GM12891 (cell line): Measurements from ENCODE around the gene FAF1.

ENCODE experiments used
- POLR2A ChIP-seq: IDR thresholded peaks from 2 replicates; pipeline ENCODE4 v1.6.1; 2011; ENCODE audit warnings: low read depth, low read length, control low read depth
- POLR2AphosphoS5 ChIP-seq: IDR thresholded peaks from 2 replicates; pipeline ENCODE4 v1.6.1; 2011; ENCODE audit warnings: low read depth, low read length, control low read depth

- TF ChIP-seq POLR2A (no peak), POLR2AphosphoS5 (no peak)
These were observed 58.2 kb downstream of the FAF1 start for GRCh38 chr1:50901872-50902271.
